Measurements from ENCODE around the gene KIF20B. TPM values are rescaled to one million over a fixed set of nuclear protein-coding genes. Genes with fewer than 3 reads are reported as not detected.

The KIF20B gene
- total RNA-seq, 4 donors from 2014 or later, result 3.7 to 5.3 (median 4.1) TPM

- TF ChIP-seq, protein P1, sequence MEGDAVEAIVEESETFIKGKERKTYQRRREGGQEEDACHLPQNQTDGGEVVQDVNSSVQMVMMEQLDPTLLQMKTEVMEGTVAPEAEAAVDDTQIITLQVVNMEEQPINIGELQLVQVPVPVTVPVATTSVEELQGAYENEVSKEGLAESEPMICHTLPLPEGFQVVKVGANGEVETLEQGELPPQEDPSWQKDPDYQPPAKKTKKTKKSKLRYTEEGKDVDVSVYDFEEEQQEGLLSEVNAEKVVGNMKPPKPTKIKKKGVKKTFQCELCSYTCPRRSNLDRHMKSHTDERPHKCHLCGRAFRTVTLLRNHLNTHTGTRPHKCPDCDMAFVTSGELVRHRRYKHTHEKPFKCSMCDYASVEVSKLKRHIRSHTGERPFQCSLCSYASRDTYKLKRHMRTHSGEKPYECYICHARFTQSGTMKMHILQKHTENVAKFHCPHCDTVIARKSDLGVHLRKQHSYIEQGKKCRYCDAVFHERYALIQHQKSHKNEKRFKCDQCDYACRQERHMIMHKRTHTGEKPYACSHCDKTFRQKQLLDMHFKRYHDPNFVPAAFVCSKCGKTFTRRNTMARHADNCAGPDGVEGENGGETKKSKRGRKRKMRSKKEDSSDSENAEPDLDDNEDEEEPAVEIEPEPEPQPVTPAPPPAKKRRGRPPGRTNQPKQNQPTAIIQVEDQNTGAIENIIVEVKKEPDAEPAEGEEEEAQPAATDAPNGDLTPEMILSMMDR (IDR thresholded peaks at IDR 0.05; ENCODE audit: low read depth), result no peak
These were observed 711 bp downstream of the KIF20B start for GRCh38 chr10:89702121-89702480.

GRCh38 chr10:89705466-89705865 lies 4.1 kb downstream of the KIF20B start:
- TF ChIP-seq, protein P1 (IDR thresholded peaks at IDR 0.05; ENCODE audit: low read depth), result no peak

DNA sequence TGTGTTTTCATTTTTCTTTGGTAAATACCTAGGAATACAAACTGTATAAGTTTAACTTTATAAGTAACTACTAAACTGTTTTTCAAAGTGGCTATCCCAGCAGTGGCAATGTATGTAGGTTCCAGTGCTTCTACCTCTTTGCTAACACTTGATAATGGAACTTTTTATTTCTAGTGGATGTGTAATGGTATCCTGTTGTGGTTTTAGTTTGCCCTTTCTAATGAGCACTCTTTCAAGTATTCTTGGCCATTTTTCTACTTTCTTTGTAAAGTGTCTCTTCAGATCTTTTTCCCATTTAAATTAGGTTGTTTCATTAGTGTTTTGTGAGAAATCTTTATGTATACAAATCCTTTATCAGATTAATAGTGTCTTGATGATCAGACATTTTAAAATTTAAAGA lies 4.6 kb downstream of the KIF20B start:
- TF ChIP-seq, protein P1 (IDR thresholded peaks at IDR 0.05; ENCODE audit: low read depth), result no peak

DNA sequence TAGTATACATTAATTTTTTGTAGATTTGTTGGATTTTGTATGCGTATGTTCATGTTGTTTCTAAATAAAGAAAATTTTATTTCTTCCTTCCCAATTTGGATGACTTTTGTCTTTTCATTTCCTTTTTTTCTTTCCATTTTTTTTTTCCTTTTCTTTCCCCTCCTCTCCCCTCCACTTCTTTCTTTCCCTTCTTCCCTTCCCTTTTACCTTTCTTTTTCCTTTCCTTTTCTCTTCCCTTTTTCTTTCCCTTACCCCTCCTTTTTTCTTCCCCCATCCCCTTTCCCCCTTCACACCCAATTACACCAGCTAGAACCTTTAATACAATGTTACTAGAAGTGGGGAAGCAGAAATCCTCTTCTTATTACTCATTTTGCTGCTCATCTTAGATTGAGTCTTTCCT lies 6.0 kb downstream of the KIF20B start:
- TF ChIP-seq, protein P1 (IDR thresholded peaks at IDR 0.05; ENCODE audit: low read depth), result no peak

GRCh38 chr10:89710753-89711152 lies 9.4 kb downstream of the KIF20B start:
- TF ChIP-seq, protein P1 (IDR thresholded peaks at IDR 0.05; ENCODE audit: low read depth), result no peak

GRCh38 chr10:89734616-89735015 lies 33.2 kb downstream of the KIF20B start:
- TF ChIP-seq, protein P1 (IDR thresholded peaks at IDR 0.05; ENCODE audit: low read depth), result no peak

DNA sequence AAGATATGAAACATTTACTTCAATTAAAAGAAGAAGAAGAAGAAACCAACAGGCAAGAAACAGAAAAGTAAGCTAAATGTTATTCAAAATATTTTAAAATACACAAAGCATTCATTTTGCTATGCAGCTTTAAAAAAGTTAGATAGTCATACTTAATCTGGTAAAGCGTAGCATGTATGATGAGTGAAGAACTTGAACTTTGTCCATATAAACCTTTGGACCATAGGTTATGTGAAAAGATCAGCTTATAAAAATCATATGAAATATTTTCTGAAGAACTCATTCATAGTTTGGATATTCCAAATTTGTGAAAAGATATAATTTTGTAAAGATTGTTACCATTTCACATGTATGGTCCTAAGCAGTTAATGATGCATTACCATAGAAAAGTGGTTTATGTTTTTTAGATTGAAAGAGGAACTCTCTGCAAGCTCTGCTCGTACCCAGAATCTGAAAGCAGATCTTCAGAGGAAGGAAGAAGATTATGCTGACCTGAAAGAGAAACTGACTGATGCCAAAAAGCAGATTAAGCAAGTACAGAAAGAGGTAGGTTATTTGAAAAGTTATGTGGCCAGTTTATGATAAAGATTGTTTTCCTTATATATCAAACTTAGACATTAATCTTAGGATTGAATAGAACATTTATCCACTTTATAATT lies 37.3 kb downstream of the KIF20B start:
- TF ChIP-seq, protein P1 (IDR thresholded peaks at IDR 0.05; ENCODE audit: low read depth), result no peak
